SU-DHL-6 (cell line): ENCODE measurements around the gene ERBB4.

Experiments used
- H2AFZ ChIP-seq: fragments of 200-600 bp; sonication (generic); 2 replicates; pipeline ENCODE4 v1.6.1; 2014; ENCODE audit warnings: low read depth, mild to moderate bottlenecking, moderate library complexity, mixed read lengths, antibody characterized with exemption, low read length; ENCODE audit not compliant: severe bottlenecking
- H3F3A ChIP-seq: fragments of 200-600 bp; shearing (Covaris generic); 2 replicates; pipeline ENCODE4 v1.6.0; 2016; ENCODE audit warnings: antibody characterized with exemption, mild to moderate bottlenecking; ENCODE audit not compliant: insufficient read depth
- H3K27ac ChIP-seq: fragments of 200-600 bp; sonication (generic); 2 replicates; pipeline ENCODE4 v1.5.1; 2016; ENCODE audit warnings: low read depth, mild to moderate bottlenecking, low read length, moderate library complexity, mixed read lengths
- H3K27me3 ChIP-seq: fragments of 200-600 bp; sonication (generic), shearing (Covaris generic); 2 replicates; pipeline ENCODE4 v1.6.0; 2014; ENCODE audit warnings: mild to moderate bottlenecking, low read length
- H3K36me3 ChIP-seq: fragments of 200-600 bp; sonication (generic); 2 replicates; pipeline ENCODE4 v1.6.1; 2014; ENCODE audit warnings: mild to moderate bottlenecking, low read length, mixed read lengths
- H3K4me2 ChIP-seq: fragments of 300-600, 200-600 bp; shearing (Covaris generic), sonication (generic); 2 replicates; pipeline ENCODE4 v1.6.0; 2014; ENCODE audit warnings: low read length, low read depth, mild to moderate bottlenecking; ENCODE audit not compliant: poor library complexity, severe bottlenecking
- H3K4me3 ChIP-seq: fragments of 200-600 bp; sonication (generic); 2 replicates; pipeline ENCODE4 v1.5.1; 2014; ENCODE audit warnings: antibody characterized with exemption, low read length, mild to moderate bottlenecking, mixed read lengths; ENCODE audit not compliant: insufficient read depth, poor library complexity, severe bottlenecking
- H3K79me2 ChIP-seq: fragments of 200-600 bp; sonication (generic); 2 replicates; pipeline ENCODE4 v1.6.1; 2014; ENCODE audit warnings: mild to moderate bottlenecking, low read length, moderate library complexity; ENCODE audit not compliant: insufficient read depth
- H3K9ac ChIP-seq: fragments of 200-600 bp; sonication (generic); 2 replicates; pipeline ENCODE4 v1.7.0; 2014; ENCODE audit warnings: mild to moderate bottlenecking, low read length
- H3K9me2 ChIP-seq: fragments of 200-600 bp; sonication (generic); replicated peaks from 2 replicates; pipeline ENCODE4 v1.6.1; 2014; ENCODE audit warnings: low read length; ENCODE audit not compliant: insufficient read depth
- H3K9me3 ChIP-seq: fragments of 200-600 bp; sonication (generic); 2 replicates; pipeline ENCODE4 v1.6.1; 2014; ENCODE audit warnings: low read length, mixed read lengths; ENCODE audit not compliant: insufficient read depth
- H4K20me1 ChIP-seq: fragments of 200-600 bp; sonication (generic); 2 replicates; pipeline ENCODE4 v1.6.1; 2014; ENCODE audit warnings: low read depth, mild to moderate bottlenecking, antibody characterized with exemption, low read length, moderate library complexity, mixed read lengths
- EZH2phosphoT487 ChIP-seq: fragments of 200-600 bp; sonication (generic), shearing (Covaris generic); conservative IDR thresholded peaks from 2 replicates; pipeline ENCODE4 v1.6.1; 2018; ENCODE audit warnings: mild to moderate bottlenecking, antibody characterized with exemption, low read length, moderate library complexity, mixed read lengths
- TF ChIP-seq, protein P1 (sequence below): fragments of 200-600 bp; sonication (generic); IDR thresholded peaks from one replicate; pipeline ENCODE4 v1.5.1; 2017; ENCODE audit warnings: antibody characterized with exemption, mild to moderate bottlenecking, low read length, moderate library complexity; ENCODE audit not compliant: insufficient read depth, poor library complexity, severe bottlenecking

ERBB4 gene

DNA sequence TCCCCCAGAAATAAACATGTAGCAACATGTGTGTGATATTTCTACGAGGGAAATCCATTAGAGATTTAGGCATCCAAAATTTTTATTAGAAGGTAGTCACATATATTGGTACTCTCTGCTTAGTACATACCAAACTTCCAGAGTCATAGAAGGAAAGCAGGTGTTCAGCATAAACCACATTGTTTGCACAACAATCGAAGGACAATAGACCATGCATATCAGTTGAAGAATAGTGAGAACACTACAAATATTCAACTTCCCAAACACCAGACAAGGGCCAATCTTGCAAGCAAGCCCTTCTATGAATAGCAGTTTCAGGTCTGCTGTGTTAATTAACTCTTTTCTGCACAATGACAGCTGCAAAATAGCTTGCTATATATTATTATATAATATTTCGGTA lies 702.2 kb downstream of the ERBB4 start:
- H3K79me2 ChIP-seq = no peaks in the 10 kb centered on the region
- no peaks in the 10 kb centered on the region for H4K20me1 ChIP-seq
- no peak overlapping the region for H3K4me3 ChIP-seq
- no peaks in the 10 kb centered on the region for H3K27me3 ChIP-seq
- H3K9ac ChIP-seq = no peak overlapping the region
- no peak overlapping the region for H2AFZ ChIP-seq
- no peak overlapping the region for H3K27ac ChIP-seq
- H3K4me2 ChIP-seq = no peak overlapping the region
- TF ChIP-seq, protein P1, sequence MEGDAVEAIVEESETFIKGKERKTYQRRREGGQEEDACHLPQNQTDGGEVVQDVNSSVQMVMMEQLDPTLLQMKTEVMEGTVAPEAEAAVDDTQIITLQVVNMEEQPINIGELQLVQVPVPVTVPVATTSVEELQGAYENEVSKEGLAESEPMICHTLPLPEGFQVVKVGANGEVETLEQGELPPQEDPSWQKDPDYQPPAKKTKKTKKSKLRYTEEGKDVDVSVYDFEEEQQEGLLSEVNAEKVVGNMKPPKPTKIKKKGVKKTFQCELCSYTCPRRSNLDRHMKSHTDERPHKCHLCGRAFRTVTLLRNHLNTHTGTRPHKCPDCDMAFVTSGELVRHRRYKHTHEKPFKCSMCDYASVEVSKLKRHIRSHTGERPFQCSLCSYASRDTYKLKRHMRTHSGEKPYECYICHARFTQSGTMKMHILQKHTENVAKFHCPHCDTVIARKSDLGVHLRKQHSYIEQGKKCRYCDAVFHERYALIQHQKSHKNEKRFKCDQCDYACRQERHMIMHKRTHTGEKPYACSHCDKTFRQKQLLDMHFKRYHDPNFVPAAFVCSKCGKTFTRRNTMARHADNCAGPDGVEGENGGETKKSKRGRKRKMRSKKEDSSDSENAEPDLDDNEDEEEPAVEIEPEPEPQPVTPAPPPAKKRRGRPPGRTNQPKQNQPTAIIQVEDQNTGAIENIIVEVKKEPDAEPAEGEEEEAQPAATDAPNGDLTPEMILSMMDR = no peak
- TF ChIP-seq EZH2phosphoT487 = no peak
- no peaks in the 10 kb centered on the region for H3K9me3 ChIP-seq
- no peaks in the 10 kb centered on the region for H3K36me3 ChIP-seq
- H3K9me2 ChIP-seq = no peaks in the 10 kb centered on the region
- H3F3A ChIP-seq = no peaks in the 10 kb centered on the region

DNA sequence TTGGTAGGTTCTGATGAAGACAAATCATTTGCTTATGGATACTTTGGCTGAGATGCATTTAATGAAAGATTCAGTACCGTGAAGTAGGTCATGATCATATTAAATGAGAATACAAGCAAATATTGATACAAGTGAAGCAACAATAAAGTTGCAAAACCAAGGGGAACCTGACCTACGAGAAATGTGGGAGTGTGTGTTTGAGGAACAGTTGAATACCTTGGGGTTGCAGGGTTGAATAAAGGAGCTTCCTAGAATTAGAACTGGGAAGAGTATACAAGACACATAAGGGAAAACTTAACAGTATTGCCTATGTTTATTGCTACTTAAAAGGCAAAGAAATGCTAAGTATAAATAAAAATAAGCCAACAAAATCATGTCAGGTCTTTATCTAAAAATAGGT lies 702.9 kb downstream of the ERBB4 start:
- no peaks in the 10 kb centered on the region for H4K20me1 ChIP-seq
- no peaks in the 10 kb centered on the region for H3K27me3 ChIP-seq
- no peak overlapping the region for H3K9ac ChIP-seq
- H3K4me3 ChIP-seq = no peak overlapping the region
- no peak overlapping the region for H3K4me2 ChIP-seq
- no peaks in the 10 kb centered on the region for H3K9me3 ChIP-seq
- no peak overlapping the region for H3K27ac ChIP-seq
- H3K9me2 ChIP-seq = no peaks in the 10 kb centered on the region
- no peaks in the 10 kb centered on the region for H3K79me2 ChIP-seq
- no peaks in the 10 kb centered on the region for H3F3A ChIP-seq
- TF ChIP-seq EZH2phosphoT487 = no peak
- TF ChIP-seq, protein P1 = no peak
- H3K36me3 ChIP-seq = no peaks in the 10 kb centered on the region
- H2AFZ ChIP-seq = no peak overlapping the region

DNA sequence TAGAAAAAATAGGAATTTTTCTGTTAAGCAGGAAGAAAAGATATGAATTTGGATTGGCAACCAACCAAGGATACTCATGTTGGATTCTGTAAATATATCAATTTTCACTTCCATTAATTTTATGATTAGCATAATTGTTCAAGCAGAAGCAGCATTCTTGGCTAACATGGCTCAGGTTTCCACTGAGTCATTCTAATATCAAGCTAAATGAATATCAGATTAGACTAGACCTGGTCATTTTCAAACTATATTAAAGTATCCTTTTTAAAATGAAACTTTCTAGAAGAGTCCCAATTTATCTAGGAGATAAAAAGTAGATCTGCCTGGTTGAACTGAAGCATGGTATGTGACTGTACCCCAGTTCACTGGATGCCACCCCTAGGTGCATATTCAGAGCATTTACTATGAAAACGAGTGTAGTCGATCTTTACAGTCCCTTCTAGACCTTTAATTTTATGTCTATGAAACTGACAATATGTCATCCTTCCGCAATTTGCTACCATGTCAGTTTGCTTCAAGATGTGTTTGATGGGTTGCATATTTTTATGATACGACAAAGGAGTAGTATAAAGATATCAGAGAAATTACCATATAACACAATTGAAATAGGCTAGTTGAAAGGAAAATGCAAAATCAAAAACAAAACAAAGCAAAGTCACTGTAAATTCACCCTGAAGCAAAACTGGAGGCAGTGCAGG lies 704.9 kb downstream of the ERBB4 start:
- H3K36me3 ChIP-seq = no peaks in the 10 kb centered on the region
- H3K4me2 ChIP-seq = no peak overlapping the region
- H3K27ac ChIP-seq = no peak overlapping the region
- TF ChIP-seq EZH2phosphoT487 = no peak
- TF ChIP-seq, protein P1 = no peak
- no peaks in the 10 kb centered on the region for H3K27me3 ChIP-seq
- H3F3A ChIP-seq = no peaks in the 10 kb centered on the region
- H3K9ac ChIP-seq = no peak overlapping the region
- H3K79me2 ChIP-seq = no peaks in the 10 kb centered on the region
- H3K9me2 ChIP-seq = no peaks in the 10 kb centered on the region
- no peak overlapping the region for H3K4me3 ChIP-seq
- H3K9me3 ChIP-seq = no peaks in the 10 kb centered on the region
- H2AFZ ChIP-seq = no peak overlapping the region
- no peaks in the 10 kb centered on the region for H4K20me1 ChIP-seq

DNA sequence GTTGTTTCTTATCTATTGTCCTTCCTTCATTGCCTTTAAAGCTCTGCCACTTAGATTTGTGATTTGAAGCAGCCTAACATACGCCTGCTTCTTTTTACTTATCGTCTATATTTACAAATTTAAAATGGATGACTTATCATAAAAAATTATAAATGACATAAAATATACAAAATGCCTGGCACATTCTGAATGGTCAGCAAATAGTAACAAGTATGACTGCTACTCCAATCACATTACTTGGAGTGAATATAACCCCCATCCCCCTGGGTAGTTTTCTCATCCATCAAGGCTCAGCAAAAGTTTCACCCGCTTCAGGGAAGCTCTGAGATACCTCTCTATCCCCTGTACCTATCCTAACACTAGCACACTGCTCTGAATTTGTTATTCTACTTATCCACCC lies 708.9 kb downstream of the ERBB4 start:
- H3K36me3 ChIP-seq = no peaks in the 10 kb centered on the region
- no peaks in the 10 kb centered on the region for H3K27me3 ChIP-seq
- no peak overlapping the region for H3K4me3 ChIP-seq
- H3K4me2 ChIP-seq = no peak overlapping the region
- H3K9ac ChIP-seq = no peak overlapping the region
- no peaks in the 10 kb centered on the region for H3K9me2 ChIP-seq
- no peaks in the 10 kb centered on the region for H3K79me2 ChIP-seq
- H4K20me1 ChIP-seq = no peaks in the 10 kb centered on the region
- no peaks in the 10 kb centered on the region for H3F3A ChIP-seq
- TF ChIP-seq, protein P1 = no peak
- no peak for TF ChIP-seq EZH2phosphoT487
- no peak overlapping the region for H2AFZ ChIP-seq
- H3K27ac ChIP-seq = no peak overlapping the region
- no peaks in the 10 kb centered on the region for H3K9me3 ChIP-seq
